ENCODE measurements around the gene POLR1C. TPM values are rescaled to one million over a fixed set of nuclear protein-coding genes. Genes with fewer than 3 reads are reported as not detected.
"Not testable (repeated sequence)": the region's sequence is repeated elsewhere in the genome, so short reads cannot be mapped to it uniquely, and the experiment has no call there.

POLR1C gene
- total RNA-seq, 1 experiment from 2014 or later, result 44.8 TPM

- DNase-seq (ENCODE audit: low read depth), result peak; percentile 87
Observed at GRCh38 chr6:43509984-43510826, 6.7 kb upstream of the POLR1C start, which contains the start of gene LRRC73. Gene LRRC73, minus strand, starts transcription at chr6:43510346. Its CDS starts 561 bp downstream, at chr6:43509785.

GRCh38 chr6:43510827-43511163 lies 6.1 kb upstream of the POLR1C start:
- DNase-seq (ENCODE audit: low read depth), result no peak

- DNase-seq (ENCODE audit: low read depth), result no peak
Observed at GRCh38 chr6:43511824-43512415, 5.0 kb upstream of the POLR1C start.

GRCh38 chr6:43515808-43516207 lies 1.1 kb upstream of the POLR1C start:
- no peak for DNase-seq (ENCODE audit: low read depth)

- DNase-seq (ENCODE audit: low read depth), result no peak
Observed at GRCh38 chr6:43516367-43516696, 557 bp upstream of the POLR1C start.

GRCh38 chr6:43517505-43518357 lies 842 bp downstream of the POLR1C start:
- DNase-seq (ENCODE audit: low read depth), result no peak

GRCh38 chr6:43520097-43520496 lies 3.2 kb downstream of the POLR1C start:
- no peak for DNase-seq (ENCODE audit: low read depth)

GRCh38 chr6:43521836-43522235 lies 4.9 kb downstream of the POLR1C start:
- no peak for DNase-seq (ENCODE audit: low read depth)

- DNase-seq (ENCODE audit: low read depth), result no peak
Observed at GRCh38 chr6:43522547-43523261, 5.8 kb downstream of the POLR1C start.

GRCh38 chr6:43523284-43523683 lies 6.4 kb downstream of the POLR1C start:
- DNase-seq (ENCODE audit: low read depth), result no peak

- DNase-seq (ENCODE audit: low read depth), result no peak
Observed at GRCh38 chr6:43524483-43524961, 7.6 kb downstream of the POLR1C start.

GRCh38 chr6:43532201-43532600 lies 15.3 kb downstream of the POLR1C start:
- DNase-seq (ENCODE audit: low read depth), result no peak

- not testable (repeated sequence) for DNase-seq (ENCODE audit: low read depth)
Observed at GRCh38 chr6:43538986-43539385, 22.1 kb downstream of the POLR1C start.

- not testable (repeated sequence) for DNase-seq (ENCODE audit: low read depth)
Observed at GRCh38 chr6:43539409-43539808, 22.5 kb downstream of the POLR1C start.

- DNase-seq (ENCODE audit: low read depth), result no peak
Observed at GRCh38 chr6:43540507-43540906, 23.6 kb downstream of the POLR1C start.

GRCh38 chr6:43541774-43542471 lies 25.0 kb downstream of the POLR1C start:
- DNase-seq (ENCODE audit: low read depth), result no peak

- no peak for DNase-seq (ENCODE audit: low read depth)
Observed at GRCh38 chr6:43544461-43544860, 27.6 kb downstream of the POLR1C start.

- no peak for DNase-seq (ENCODE audit: low read depth)
Observed at GRCh38 chr6:43547222-43547621, 30.3 kb downstream of the POLR1C start.

- not testable (repeated sequence) for DNase-seq (ENCODE audit: low read depth)
Observed at GRCh38 chr6:43557620-43558019, 40.7 kb downstream of the POLR1C start.

GRCh38 chr6:43559328-43559727 lies 42.4 kb downstream of the POLR1C start:
- no peak for DNase-seq (ENCODE audit: low read depth)
